ENCODE results near the gene ZNF22.

ZNF22 gene

DNA sequence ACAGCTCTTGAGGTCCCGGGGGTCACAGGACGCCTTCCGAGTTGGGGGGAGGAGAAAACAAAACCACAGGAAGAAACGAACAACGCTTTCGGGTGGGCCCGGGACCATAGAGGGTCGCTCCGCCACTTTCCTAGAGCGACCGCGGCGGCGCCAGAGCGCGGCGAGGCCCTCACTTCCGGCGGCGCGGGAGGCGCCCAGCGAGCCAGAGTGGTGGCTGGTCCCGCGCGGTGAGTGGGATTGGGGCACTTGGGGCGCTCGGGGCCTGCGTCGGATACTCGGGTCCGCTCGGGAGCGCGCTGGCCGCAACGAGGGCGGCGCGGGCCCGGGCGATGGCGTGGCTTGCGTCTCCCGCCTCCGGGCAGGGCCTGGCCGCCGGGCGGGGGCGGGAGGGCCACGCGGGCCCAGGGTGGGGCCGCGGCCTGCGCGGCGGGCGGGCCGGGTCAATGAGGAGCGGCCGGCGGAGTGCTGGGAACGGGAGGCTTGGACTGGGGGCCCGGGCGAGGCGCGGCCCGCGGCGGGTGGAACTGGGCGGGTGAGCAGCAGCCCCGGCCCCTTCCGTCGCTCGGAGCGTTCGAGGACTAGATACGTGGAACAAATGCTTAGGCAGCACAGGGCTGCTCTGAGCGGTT is at the start of gene ZNF22:
Gene ZNF22 (plus strand): TSS at position 172 of the 629 bp plus-strand sequence. CDS start 2,446 bp downstream, outside the sequence.
- DNase-seq (ENCODE audit: low spot score in 2 of 2) (peak; percentile 49 to 61), ATAC-seq (replicated peaks; ENCODE audit: extremely low read depth, poor library complexity, severe bottlenecking) (peak; percentile 77)
- peak within 1 kb of the TSS; percentile 83 for H3K4me3 Mint-ChIP-seq
- H3K4me1 Mint-ChIP-seq, result peaks cover 34% of the 10 kb centered on the region
- no peaks in the 10 kb centered on the region for H3K9me3 Mint-ChIP-seq
- H3K27ac Mint-ChIP-seq (ENCODE audit: low read depth), result peak within 1 kb of the TSS; percentile 94
- H3K27me3 Mint-ChIP-seq, result no peaks in the 10 kb centered on the region
- H3K36me3 Mint-ChIP-seq (ENCODE audit: insufficient read depth), result peaks cover 27% of the 10 kb centered on the region

DNA sequence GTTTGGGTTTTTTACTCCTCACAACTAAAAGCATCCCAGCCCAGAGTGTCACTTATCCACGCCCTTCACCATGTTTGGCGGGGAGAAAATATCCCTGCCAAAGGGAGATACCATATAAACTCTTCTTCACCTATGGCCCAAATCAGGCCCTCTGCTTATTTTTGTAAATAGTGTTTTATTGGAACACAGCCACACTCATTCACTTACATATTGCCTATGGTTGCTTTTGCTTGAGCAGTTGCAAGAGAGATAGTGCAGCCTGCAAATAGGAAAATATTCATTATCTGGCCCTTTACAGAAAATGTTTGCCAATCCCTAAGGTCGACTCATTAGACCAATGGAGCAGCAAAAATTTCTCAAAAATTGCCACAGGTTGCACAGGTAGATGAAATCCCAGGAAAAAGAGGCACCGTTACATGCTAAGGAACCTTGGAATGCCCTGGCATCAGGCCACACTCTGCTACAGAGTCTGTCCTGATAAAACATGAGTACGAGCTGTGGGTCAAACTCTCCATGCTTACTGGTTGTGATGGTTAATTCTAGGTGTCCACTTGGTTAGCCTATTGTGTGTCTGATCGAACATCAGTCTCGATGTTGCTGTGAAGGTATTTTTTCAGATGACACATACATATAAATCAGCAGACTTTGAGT is 49.0 kb upstream of the ZNF22 start:
- H3K27ac Mint-ChIP-seq (ENCODE audit: low read depth), result no peak overlapping the region
- H3K27me3 Mint-ChIP-seq, result no peaks in the 10 kb centered on the region
- H3K36me3 Mint-ChIP-seq (ENCODE audit: insufficient read depth), result peaks cover 2% of the 10 kb centered on the region

DNA sequence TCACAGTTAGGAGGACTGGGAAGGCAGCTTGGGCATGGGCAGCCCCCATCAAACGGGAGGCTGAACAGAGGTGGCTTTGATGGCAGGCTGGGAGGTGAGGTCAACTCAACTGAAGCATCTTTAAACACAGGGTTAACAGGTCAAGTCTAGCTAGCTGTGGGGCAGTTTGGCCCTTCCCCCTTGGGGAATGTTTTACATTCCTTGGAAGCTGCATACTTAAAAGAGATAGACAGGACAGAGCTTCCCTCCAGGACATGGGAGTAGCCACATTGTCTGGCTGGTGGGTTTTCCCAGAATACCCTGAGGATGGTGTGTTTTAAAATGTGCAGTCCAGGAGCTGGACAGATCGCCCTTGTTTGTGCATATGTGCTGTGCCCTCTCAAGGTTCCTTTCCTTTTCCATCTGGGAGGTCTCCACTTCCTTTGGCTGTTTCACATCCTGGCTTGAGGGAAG is 47.9 kb upstream of the ZNF22 start:
- H3K27me3 Mint-ChIP-seq, result no peaks in the 10 kb centered on the region
- no peak overlapping the region for H3K27ac Mint-ChIP-seq (ENCODE audit: low read depth)
- DNase-seq (ENCODE audit: low spot score in 2 of 2) (no peak), ATAC-seq (replicated peaks; ENCODE audit: extremely low read depth, poor library complexity, severe bottlenecking) (no peak)
- peaks cover 22% of the 10 kb centered on the region for H3K4me1 Mint-ChIP-seq
- no peaks in the 10 kb centered on the region for H3K9me3 Mint-ChIP-seq
- peaks cover 2% of the 10 kb centered on the region for H3K36me3 Mint-ChIP-seq (ENCODE audit: insufficient read depth)
- H3K4me3 Mint-ChIP-seq, result no peak overlapping the region

More for the DNA sequence above, 49.0 kb upstream of the ZNF22 start:
- no peaks in the 10 kb centered on the region for H3K9me3 Mint-ChIP-seq
- DNase-seq (ENCODE audit: low spot score in 2 of 2) (no peak), ATAC-seq (replicated peaks; ENCODE audit: extremely low read depth, poor library complexity, severe bottlenecking) (no peak)
- no peak overlapping the region for H3K4me3 Mint-ChIP-seq
- peaks cover 19% of the 10 kb centered on the region for H3K4me1 Mint-ChIP-seq

DNA sequence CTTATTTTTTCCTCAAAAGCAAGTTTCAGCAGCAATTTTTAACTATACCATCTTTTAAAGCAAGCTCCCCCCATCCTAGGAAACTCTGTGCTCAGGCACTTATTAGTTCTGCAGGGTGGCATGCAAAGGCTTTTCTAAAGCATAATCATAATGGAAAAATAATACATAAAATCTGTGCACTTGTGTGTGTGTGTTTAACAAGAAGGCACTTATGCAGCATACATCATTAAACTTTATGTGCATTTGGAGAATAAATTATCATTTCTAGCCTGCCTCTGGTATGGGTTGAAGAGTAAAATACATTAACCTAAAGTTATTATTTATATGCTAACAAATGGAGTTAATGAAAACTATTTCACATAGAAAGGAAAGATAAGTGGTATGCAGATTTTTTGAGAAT is 46.7 kb upstream of the ZNF22 start:
- Mint-ChIP-seq H3K27ac (ENCODE audit: low read depth) (peak overlapping the region; percentile 20), H3K27me3 (no peaks in the 10 kb centered on the region), H3K4me3 (no peak overlapping the region), H3K36me3 (ENCODE audit: insufficient read depth) (peaks cover 2% of the 10 kb centered on the region), H3K4me1 (peaks cover 29% of the 10 kb centered on the region), H3K9me3 (no peaks in the 10 kb centered on the region)
- DNase-seq (ENCODE audit: low spot score in 2 of 2) (no peak), ATAC-seq (replicated peaks; ENCODE audit: extremely low read depth, poor library complexity, severe bottlenecking) (no peak)

DNA sequence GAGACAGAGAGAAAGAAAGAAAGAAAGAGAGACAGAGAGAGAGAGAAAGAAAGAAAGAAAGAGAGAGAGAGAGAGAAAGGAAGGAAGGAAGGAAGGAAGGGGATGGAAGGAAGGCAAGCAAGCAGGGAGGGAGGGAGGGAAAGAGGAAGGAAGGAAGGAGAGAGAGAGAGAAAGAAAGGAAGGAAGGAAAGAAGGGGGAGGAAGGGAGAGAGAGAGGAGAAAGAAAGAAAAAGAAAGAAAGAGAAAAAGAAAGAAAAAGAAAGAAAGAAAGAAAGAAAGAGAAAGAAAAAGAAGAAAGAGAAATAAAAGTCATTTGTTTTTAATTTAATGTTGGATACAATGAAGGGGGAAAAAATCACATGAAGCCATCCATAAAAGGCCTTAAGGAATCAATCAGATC is 45.8 kb upstream of the ZNF22 start:
- peak overlapping the region; percentile 45 for H3K27ac Mint-ChIP-seq (ENCODE audit: low read depth)
- no peaks in the 10 kb centered on the region for H3K9me3 Mint-ChIP-seq
- ATAC-seq (replicated peaks; ENCODE audit: extremely low read depth, poor library complexity, severe bottlenecking) (no peak), DNase-seq (ENCODE audit: low spot score in 2 of 2) (no peak)
- peaks cover 31% of the 10 kb centered on the region for H3K4me1 Mint-ChIP-seq
- no peaks in the 10 kb centered on the region for H3K27me3 Mint-ChIP-seq
- H3K4me3 Mint-ChIP-seq, result no peak overlapping the region
- H3K36me3 Mint-ChIP-seq (ENCODE audit: insufficient read depth), result peaks cover 2% of the 10 kb centered on the region

DNA sequence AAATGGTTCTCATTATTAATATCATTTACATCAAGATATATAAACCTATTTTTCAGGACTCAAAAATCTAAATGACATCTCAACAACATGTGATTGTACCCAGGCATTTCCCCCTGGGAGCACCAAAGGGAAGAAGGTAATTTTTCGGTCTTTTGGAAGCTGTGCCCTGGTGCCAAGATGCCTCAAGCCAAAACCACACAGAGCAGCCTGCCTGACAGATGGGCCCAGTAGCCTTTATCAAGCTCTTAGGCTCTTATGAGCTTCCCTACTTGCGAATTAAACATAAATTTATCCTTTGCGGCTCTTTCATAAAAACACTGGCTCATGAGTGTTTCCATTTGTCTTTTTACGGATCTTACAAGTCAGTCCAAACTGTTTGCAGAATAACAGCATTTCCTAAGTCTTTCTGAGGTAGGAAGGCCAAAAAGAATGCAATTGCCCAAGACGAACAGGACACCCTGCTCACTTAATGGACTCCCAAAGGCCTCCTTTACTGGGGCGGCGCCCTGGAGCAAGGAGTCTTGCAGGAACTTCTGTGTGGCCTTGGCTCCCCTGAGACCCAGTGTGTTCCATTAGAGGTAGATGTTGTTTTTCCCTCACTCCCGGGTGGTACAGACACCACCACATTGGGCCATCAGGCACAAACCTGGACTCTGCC is 45.2 kb upstream of the ZNF22 start:
- no peak overlapping the region for H3K4me3 Mint-ChIP-seq
- DNase-seq (ENCODE audit: low spot score in 2 of 2) (no peak), ATAC-seq (replicated peaks; ENCODE audit: extremely low read depth, poor library complexity, severe bottlenecking) (no peak)
- peaks cover 2% of the 10 kb centered on the region for H3K36me3 Mint-ChIP-seq (ENCODE audit: insufficient read depth)
- H3K4me1 Mint-ChIP-seq, result peaks cover 35% of the 10 kb centered on the region
- H3K27ac Mint-ChIP-seq (ENCODE audit: low read depth), result peak overlapping the region; percentile 45
- no peaks in the 10 kb centered on the region for H3K27me3 Mint-ChIP-seq
- H3K9me3 Mint-ChIP-seq, result no peaks in the 10 kb centered on the region

DNA sequence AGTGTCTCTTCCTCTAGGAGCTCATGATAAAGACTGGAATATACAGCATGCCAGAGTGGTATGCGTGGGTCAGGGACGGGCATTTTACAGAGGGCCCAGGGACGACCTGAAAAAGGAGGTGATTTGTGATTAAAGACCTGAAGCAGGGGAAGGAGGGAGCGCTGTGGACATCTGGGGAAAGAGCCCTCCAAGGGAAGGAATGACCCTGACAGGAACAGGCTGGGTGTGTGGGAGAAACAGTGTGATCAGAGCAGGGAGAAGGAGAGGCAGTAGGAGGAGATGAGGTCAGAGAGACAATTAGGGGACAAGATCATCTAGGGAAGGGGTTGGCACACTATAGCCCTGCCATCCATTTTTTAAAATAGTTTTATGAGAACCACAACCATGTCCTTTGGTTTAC is 44.5 kb upstream of the ZNF22 start:
- peaks cover 36% of the 10 kb centered on the region for H3K4me1 Mint-ChIP-seq
- H3K36me3 Mint-ChIP-seq (ENCODE audit: insufficient read depth), result peaks cover 2% of the 10 kb centered on the region
- DNase-seq (ENCODE audit: low spot score in 2 of 2) (no peak), ATAC-seq (replicated peaks; ENCODE audit: extremely low read depth, poor library complexity, severe bottlenecking) (no peak)
- H3K9me3 Mint-ChIP-seq, result no peaks in the 10 kb centered on the region
- H3K27ac Mint-ChIP-seq (ENCODE audit: low read depth), result no peak overlapping the region
- no peak overlapping the region for H3K4me3 Mint-ChIP-seq
- no peaks in the 10 kb centered on the region for H3K27me3 Mint-ChIP-seq

DNA sequence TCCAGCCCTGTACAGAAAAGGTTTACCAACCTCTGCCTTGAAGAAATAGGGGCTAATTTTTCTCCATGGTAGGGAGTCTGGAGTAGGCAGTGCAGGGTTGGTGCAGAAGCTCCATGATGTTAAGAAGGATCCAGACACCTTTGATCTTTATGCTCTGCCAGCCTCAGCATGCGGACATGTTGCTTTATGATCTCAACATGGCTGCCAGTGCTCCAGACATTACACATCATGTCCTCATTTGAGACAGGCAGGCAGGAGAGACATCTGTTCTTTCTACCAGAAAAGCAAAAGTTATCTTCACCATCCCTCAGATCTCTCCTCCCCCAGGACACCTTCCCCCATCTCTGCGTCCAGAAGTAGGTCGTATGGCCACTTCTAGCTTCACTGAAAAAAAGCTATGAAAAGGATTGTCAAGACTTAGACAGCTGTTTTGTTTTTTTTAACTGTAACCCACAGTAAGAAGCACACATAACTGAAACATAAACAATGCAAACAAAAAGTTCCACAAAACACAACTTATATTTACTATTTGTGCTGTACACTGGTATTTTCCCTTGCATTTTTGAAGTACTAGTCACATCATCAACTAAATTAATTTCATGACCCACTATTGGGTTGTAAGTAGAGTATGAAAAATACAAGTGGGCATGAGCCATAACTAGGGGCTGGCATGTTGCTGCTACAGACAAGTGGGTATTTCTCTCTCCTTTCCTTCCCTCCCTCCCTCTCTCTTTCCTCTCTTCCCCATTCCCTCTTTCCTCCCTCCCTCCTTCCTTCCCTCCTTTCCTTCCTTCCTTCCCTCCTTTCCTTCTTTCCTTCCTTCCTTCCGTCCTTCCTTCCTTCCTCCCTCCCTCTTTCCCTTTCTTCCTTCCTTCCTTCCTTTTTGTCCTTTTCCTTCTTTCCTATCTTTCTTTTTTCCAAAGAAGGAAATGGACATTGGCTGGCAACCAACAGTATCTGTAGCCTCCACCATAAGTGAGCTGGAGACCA is 43.7 kb upstream of the ZNF22 start:
- ATAC-seq (replicated peaks; ENCODE audit: extremely low read depth, poor library complexity, severe bottlenecking) (no peak), DNase-seq (ENCODE audit: low spot score in 2 of 2) (no peak)
- H3K36me3 Mint-ChIP-seq (ENCODE audit: insufficient read depth), result peaks cover 2% of the 10 kb centered on the region
- H3K4me3 Mint-ChIP-seq, result no peak overlapping the region
- H3K27me3 Mint-ChIP-seq, result no peaks in the 10 kb centered on the region
- peaks cover 36% of the 10 kb centered on the region for H3K4me1 Mint-ChIP-seq
- H3K27ac Mint-ChIP-seq (ENCODE audit: low read depth), result no peak overlapping the region
- no peaks in the 10 kb centered on the region for H3K9me3 Mint-ChIP-seq

DNA sequence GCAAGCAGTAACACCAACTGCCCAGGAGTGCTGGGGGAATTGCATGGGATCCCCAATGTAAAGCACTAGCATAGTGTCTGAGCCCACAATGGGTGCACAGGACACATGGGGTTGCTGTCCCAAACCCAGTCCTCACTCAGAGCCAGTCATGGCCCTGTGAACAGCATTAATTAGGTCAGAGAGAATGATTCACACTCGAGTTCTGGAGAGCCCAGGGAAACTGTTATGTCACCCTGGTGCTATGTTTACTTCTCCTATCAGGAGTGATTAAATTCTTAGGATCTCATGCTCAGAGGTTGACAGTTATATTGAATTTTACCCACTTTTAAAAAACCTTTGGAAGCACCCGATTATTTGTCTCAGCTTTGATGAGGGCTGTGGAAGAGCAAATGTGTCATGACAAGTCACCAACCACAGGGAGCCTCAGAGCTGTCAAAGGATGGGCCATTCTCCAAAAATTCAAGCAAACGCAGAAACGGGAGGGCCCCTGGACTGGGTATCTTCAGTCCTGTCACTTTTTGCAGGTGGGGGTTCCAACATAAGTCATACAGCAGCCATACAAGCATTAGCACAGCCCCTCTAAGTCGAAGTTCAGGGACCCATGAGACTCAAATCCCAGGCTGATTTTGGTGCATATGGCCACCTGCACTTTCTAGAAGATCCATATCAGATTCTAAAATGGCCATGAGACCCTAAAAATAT is 42.4 kb upstream of the ZNF22 start:
- Mint-ChIP-seq H3K27ac (ENCODE audit: low read depth) (no peak overlapping the region), H3K27me3 (no peaks in the 10 kb centered on the region), H3K4me3 (peak overlapping the region; percentile 82), H3K9me3 (no peaks in the 10 kb centered on the region), H3K4me1 (peaks cover 36% of the 10 kb centered on the region), H3K36me3 (ENCODE audit: insufficient read depth) (peaks cover 2% of the 10 kb centered on the region)
- no peak for ATAC-seq (replicated peaks; ENCODE audit: extremely low read depth, poor library complexity, severe bottlenecking)
- no peak for DNase-seq (ENCODE audit: low spot score in 2 of 2)

DNA sequence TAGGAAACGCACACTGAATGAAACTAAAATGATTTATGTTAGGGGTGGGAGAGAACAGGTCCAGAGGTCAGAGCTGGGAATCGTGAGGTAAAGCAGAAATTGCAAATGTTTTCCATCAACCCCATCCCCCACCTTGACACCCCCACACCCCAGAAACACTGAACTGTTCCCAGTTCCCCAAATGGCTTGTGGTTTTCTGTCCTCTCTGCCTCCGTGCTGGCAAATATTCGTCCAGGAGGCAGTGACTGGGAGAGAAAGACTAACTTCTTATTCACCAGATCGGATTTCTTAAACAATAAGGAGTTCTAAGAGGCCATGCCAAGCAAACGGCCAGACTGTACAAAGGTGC is 41.9 kb upstream of the ZNF22 start:
- Mint-ChIP-seq H3K36me3 (ENCODE audit: insufficient read depth) (peaks cover 2% of the 10 kb centered on the region), H3K9me3 (no peaks in the 10 kb centered on the region), H3K4me3 (peak overlapping the region; percentile 82), H3K4me1 (peaks cover 36% of the 10 kb centered on the region), H3K27ac (ENCODE audit: low read depth) (no peak overlapping the region), H3K27me3 (no peaks in the 10 kb centered on the region)
- ATAC-seq (replicated peaks; ENCODE audit: extremely low read depth, poor library complexity, severe bottlenecking) (no peak), DNase-seq (ENCODE audit: low spot score in 2 of 2) (no peak)

DNA sequence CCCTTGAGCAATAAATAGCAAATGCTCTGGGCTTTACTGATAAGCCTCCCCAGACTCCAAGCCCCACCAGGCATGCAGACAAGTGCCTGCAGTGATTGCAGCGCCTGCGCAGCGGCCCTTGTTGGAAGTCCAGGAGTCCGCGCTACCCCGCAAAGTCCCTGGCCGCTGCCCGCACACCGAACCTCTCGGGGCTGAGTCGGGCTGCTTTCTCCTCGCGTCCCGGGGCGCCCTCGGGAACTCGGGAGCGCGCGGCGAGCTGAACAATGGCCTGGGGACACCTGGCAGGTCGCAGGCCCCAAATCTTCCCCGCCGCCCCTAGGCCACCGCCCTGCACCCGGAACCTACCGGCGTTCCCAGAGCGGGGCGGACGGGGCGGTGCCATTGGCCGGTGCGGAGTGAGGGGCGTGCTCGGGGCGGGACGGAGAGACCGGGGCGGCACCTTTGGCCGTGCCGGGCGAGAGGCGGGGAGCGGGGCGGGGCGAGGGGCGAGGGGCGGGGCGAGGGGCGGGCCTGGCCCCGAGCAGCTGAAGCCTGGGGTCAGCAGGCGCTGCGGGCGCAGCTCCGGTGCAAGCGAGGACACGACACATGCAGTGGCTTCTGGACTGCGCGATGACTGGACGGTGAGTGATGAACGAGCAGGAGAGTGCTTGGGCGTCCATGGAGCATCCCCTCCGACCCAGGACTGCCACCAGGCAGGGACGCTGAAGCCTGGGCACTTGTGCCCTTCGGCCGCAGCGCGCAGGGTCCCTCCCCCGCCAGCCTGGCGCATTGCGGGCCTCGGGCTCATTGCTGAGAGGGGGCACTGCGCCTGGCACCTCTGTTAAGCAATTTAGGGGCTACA is 41.3 kb upstream of the ZNF22 start, which contains the start of gene RASSF4:
Gene RASSF4 (plus strand): TSS at position 556 of the 841 bp plus-strand sequence. CDS start 10,401 bp downstream, outside the sequence.
- peak within 1 kb of the TSS; percentile 44 for H3K27ac Mint-ChIP-seq (ENCODE audit: low read depth)

More for the DNA sequence above, 41.3 kb upstream of the ZNF22 start, which contains the start of gene RASSF4:
- no peaks in the 10 kb centered on the region for H3K27me3 Mint-ChIP-seq
- peaks cover 36% of the 10 kb centered on the region for H3K4me1 Mint-ChIP-seq
- H3K36me3 Mint-ChIP-seq (ENCODE audit: insufficient read depth), result peaks cover 2% of the 10 kb centered on the region
- DNase-seq (ENCODE audit: low spot score in 2 of 2) (peak; percentile 77 to 85), ATAC-seq (replicated peaks; ENCODE audit: extremely low read depth, poor library complexity, severe bottlenecking) (peak; percentile 99)
- H3K4me3 Mint-ChIP-seq, result peak within 1 kb of the TSS; percentile 82
- H3K9me3 Mint-ChIP-seq, result no peaks in the 10 kb centered on the region

Measured in central memory CD8-positive, alpha-beta T cell (primary cell).